Cardiac muscle cell (in vitro differentiated cells and primary cell): ENCODE data around the gene SLC6A3. TPM values are rescaled to one million over a fixed set of nuclear protein-coding genes. Genes with fewer than 3 reads are reported as not detected.
A peak's percentile ranks its signal among the peaks of the same experiment; 100 is the strongest.

Experiments
- DNase-seq, 2 donors: peaks; one replicate each; pipeline versions ENCODE4 v3.0.0 to v3.0.0-alpha.2; 2010 to 2017; ENCODE audit warnings: low read depth in 1 of 2, low spot score in 1 of 2
- H3K27ac ChIP-seq: fragments of 200-600 bp; sonication (generic); 2 replicates; pipeline ENCODE4 v1.5.1; 2016
- H3K27me3 ChIP-seq: fragments of 200-600 bp; sonication (generic); 2 replicates; pipeline ENCODE4 v1.6.0; 2016; ENCODE audit warnings: control low read depth
- H3K36me3 ChIP-seq: fragments of 200-600 bp; sonication (generic); 2 replicates; pipeline ENCODE4 v1.5.1; 2016; ENCODE audit warnings: control low read depth
- H3K4me1 ChIP-seq: fragments of 200-600 bp; sonication (generic); 2 replicates; pipeline ENCODE4 v1.8.1; 2017; ENCODE audit warnings: low read depth, mild to moderate bottlenecking, mixed run types
- H3K4me3 ChIP-seq: fragments of 200-600 bp; sonication (generic); 2 replicates; pipeline ENCODE4 v1.5.1; 2016; ENCODE audit warnings: mild to moderate bottlenecking
- H3K9me3 ChIP-seq: fragments of 200-600 bp; sonication (generic); 2 replicates; pipeline ENCODE4 v1.5.1; 2017; ENCODE audit warnings: low read depth, mild to moderate bottlenecking, control low read depth
- CTCF ChIP-seq: IDR thresholded peaks from 2 replicates; pipeline ENCODE4 v1.5.1; 2012; ENCODE audit warnings: low read depth, mild to moderate bottlenecking, low read length
- polyA plus RNA-seq: library from polyadenylated mRNA; unstranded; fragments of >200 nt; fragmentation: Nextera tagmentation; extraction: Ambion mirVana; gene quantifications from 2 replicates; pipeline ENCODE4 v1.2.1, GENCODE V29; 2016
- total RNA-seq: library from RNA; depleted of rRNA; stranded (reverse); fragments of >200 nt; gene quantifications from 2 replicates; pipeline ENCODE4 v1.2.3, GENCODE V29; 2016

Gene SLC6A3
- total and polyA plus RNA-seq, 2 experiments from 2014 or later, result not detected

GRCh38 chr5:1388383-1388967 is 56.8 kb downstream of the SLC6A3 start:
- H3K27me3 ChIP-seq, result peaks cover 87% of the 10 kb centered on the region
- no peak for TF ChIP-seq CTCF

GRCh38 chr5:1387876-1388275 is 57.4 kb downstream of the SLC6A3 start:
- Histone ChIP-seq H3K9me3 (no peaks in the 10 kb centered on the region), H3K4me3 (no peak overlapping the region), H3K4me1 (peaks cover 5% of the 10 kb centered on the region), H3K27ac (no peak overlapping the region), H3K36me3 (no peaks in the 10 kb centered on the region), H3K27me3 (peaks cover 83% of the 10 kb centered on the region)
- no peak for DNase-seq
- no peak for TF ChIP-seq CTCF

More at GRCh38 chr5:1388383-1388967, 56.8 kb downstream of the SLC6A3 start:
- no peak for DNase-seq
- Histone ChIP-seq H3K4me3 (no peak overlapping the region), H3K9me3 (no peaks in the 10 kb centered on the region), H3K4me1 (peaks cover 5% of the 10 kb centered on the region), H3K27ac (no peak overlapping the region), H3K36me3 (no peaks in the 10 kb centered on the region)

- peaks cover 76% of the 10 kb centered on the region for H3K27me3 ChIP-seq
- no peak for TF ChIP-seq CTCF
Observed at GRCh38 chr5:1387059-1387755, 58.0 kb downstream of the SLC6A3 start.

GRCh38 chr5:1386274-1386717 is 58.9 kb downstream of the SLC6A3 start:
- Histone ChIP-seq H3K27me3 (peaks cover 70% of the 10 kb centered on the region), H3K27ac (no peak overlapping the region), H3K9me3 (no peaks in the 10 kb centered on the region), H3K4me3 (peak overlapping the region; percentile 38), H3K36me3 (no peaks in the 10 kb centered on the region), H3K4me1 (peaks cover 5% of the 10 kb centered on the region)
- TF ChIP-seq CTCF, result no peak
- DNase-seq, result peak; percentile 47 to 61

More at GRCh38 chr5:1387059-1387755, 58.0 kb downstream of the SLC6A3 start:
- Histone ChIP-seq H3K9me3 (no peaks in the 10 kb centered on the region), H3K27ac (no peak overlapping the region), H3K4me1 (peaks cover 5% of the 10 kb centered on the region), H3K36me3 (no peaks in the 10 kb centered on the region), H3K4me3 (no peak overlapping the region)
- no peak for DNase-seq

GRCh38 chr5:1385395-1386273 is 59.6 kb downstream of the SLC6A3 start:
- DNase-seq, result peak; percentile 67 to 78
- Histone ChIP-seq H3K9me3 (no peaks in the 10 kb centered on the region), H3K4me1 (peaks cover 9% of the 10 kb centered on the region), H3K27me3 (peaks cover 64% of the 10 kb centered on the region), H3K4me3 (peak overlapping the region; percentile 38), H3K27ac (no peak overlapping the region), H3K36me3 (no peaks in the 10 kb centered on the region)
- TF ChIP-seq CTCF, result no peak
